Gastrocnemius medialis (tissue), 4 donors: ENCODE results near the gene OR10H2.

Experiments used
- CTCF ChIP-seq, 5 experiments: fragments of 450-650 bp in 3 of 5; fragments of 200-600 bp in 2 of 5; sonication (generic) in 2 of 5; IDR thresholded peaks in 4 of 5; conservative IDR thresholded peaks in 1 of 5; 1 replicate in 4 of 5; 2 replicates in 1 of 5; pipeline ENCODE4 v1.5.1; 2016 to 2019; ENCODE audit warnings: antibody characterized with exemption in 5 of 5, mild to moderate bottlenecking in 3 of 5, moderate library complexity in 3 of 5
- POLR2A ChIP-seq, 2 donors: fragments of 450-650 bp; IDR thresholded peaks; one replicate each; pipeline ENCODE4 v1.6.1; 2017; ENCODE audit warnings: antibody characterized with exemption in 2 of 2, mild to moderate bottlenecking in 2 of 2, moderate library complexity in 2 of 2

DNA sequence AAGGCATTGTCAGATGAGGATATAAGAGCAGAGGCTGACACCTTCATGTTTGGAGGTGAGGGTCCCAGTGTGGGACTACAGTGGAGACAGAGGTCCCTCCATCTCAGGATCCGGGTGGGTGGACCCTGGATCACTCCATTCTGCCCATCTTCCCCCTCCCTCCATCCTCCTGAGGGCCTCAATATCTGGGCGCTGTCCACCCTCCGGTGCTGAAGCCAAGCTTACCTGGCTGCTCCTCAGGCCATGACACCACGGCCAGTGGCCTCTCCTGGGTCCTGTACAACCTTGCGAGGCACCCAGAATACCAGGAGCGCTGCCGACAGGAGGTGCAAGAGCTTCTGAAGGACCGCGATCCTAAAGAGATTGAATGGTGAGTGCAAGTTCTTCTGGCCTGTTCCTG is 43.0 kb upstream of the OR10H2 start:
- no peak for TF ChIP-seq CTCF (IDR thresholded peaks at IDR 0.05 in 4 of 5, conservative IDR thresholded peaks at IDR 0.05 in 1 of 5)
- TF ChIP-seq POLR2A (IDR thresholded peaks at IDR 0.05) = no peak
